AG20443 (cell line): ENCODE measurements around the gene ABCG1.
"Not testable (repeated sequence)": the region's sequence is repeated elsewhere in the genome, so short reads cannot be mapped to it uniquely, and the experiment has no call there.

Source experiments
- DNase-seq: peaks from one replicate; pipeline ENCODE4 v3.0.0; 2012; ENCODE audit warnings: low spot score, mixed read lengths

ABCG1 gene

DNA sequence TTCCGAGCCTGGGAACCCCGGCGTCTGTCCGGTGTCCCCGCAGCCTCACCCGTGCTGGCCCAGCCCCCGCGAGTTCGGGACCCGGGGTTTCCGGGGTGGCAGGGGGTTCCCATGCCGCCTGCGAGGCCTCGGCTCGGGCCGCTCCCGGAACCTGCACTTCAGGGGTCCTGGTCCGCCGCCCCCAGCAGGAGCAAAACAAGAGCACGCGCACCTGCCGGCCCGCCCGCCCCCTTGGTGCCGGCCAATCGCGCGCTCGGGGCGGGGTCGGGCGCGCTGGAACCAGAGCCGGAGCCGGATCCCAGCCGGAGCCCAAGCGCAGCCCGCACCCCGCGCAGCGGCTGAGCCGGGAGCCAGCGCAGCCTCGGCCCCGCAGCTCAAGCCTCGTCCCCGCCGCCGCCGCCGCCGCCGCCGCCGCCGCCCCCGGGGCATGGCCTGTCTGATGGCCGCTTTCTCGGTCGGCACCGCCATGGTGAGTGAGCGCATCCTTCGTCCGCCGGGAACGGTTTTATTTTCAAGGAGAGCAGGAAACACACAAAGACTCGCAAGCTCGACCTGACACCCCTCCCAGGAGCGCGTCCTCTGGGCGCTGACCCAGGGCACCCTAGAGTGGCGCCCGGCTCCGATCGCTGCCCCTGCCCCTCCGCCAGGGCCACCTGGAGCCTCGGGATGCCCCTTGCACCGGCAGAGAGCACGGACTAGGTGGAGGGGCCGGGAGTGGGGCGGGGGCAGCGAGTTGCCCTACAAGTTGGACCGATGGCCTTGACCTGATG lies at the start of gene ABCG1:
TSS of gene ABCG1 (plus strand) at position 305 of the 770 bp plus-strand sequence. CDS start at position 428, 123 bp downstream.
- DNase-seq, result peak; percentile 52

DNA sequence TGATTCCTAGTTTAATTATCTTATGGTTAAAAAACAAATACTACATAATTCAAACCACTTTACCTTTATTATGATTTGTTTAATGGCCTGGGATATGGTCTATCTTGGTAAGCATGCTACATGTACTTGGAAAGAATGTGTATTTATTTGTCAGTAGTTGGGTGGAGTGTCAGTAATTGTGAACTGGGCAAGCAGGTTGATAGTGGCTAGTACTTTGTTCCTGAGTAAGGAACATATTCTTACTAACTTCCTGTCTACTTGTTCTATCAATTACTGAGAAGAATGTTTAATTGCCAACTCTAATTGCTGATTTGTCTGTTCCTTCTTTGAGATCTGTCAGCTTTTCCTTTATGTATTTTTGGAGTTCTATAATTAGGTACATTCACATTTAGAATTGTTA lies 49.2 kb upstream of the ABCG1 start:
- DNase-seq, result no peak

DNA sequence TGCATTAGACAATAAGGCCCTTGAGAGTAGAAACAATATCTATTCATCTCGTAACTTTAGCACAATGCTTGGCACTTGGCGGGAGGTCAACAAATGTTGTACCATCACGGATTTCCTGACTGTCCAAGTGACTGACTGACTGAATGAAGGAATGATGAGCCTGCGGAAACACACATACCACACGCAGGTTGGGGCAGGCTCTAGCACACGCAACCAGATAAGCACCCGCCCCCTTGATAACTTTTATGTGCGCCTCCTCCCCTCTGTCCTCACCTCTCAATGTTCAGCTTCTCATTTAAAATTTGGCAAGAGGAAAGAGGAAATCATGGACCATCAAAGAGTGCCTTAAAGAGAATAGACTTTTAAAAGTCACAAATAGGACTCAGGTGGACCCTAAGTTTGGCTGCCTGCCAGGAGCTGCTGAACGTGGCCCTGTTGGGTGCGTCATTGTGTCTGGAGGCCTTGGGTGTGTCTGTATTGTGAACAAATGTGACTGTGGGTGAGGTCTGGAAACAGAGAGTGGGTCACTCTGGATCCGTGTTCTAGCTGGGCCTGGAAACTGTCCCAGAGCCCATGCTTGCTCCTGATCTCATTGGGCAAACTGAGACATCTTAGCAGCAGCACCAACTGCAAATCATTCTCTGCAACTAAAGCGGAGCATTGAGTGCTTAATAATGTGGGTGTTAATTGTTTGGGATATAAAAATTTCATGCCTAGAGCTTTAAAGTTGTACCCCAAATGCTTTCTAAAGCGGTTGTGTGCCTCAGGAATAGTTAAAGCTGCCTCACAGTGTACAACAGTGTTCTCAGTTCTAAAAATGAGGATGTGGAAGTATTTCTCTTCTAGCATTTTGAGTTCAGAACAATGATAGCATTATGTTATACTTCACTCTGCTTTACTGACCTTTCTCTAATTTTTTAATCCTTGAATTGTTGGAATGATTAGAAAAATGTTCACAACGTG lies 47.6 kb upstream of the ABCG1 start:
- no peak for DNase-seq

DNA sequence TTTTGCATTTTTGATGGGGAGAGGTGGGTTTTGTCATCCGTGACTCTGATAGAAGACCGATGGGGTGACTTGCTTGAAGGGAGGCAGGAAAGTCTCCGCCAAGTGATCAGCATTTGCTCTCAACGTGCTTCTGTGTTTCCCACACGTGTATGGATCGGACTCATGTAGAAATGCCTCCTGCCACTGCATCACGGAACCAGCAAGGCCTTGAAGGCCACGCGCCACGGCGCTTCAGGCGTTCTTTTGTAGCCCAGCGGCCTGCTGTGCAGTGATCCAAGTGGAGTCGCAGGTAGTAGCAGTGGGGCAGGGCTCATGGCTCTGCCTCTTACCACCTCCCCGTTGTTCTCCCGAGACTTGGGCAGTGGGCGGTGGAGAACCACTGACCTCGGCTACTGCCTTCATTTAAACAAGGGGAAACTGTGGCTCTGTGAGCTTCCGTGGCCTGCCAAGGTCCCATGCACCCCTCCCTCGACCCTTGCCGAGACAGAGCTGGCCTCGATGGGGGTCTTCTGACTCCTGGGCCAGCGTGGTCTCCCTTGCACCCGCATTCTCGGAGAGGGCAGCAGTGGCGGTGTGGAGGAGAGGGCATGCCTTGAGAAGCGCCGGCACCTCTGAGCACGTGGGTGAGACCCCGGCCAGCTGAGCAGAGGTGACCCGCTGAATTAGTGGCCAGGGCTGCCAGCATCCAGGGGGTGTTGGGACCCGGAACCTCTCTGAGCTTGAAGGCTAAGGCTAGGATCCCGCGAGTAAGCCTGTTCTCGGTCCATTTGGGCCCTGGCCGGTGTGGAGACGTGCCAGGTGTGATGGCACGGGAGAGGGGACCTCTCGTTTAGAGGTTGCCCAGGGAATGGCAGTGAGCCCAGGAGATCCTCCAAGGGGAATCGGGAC lies 46.1 kb upstream of the ABCG1 start:
- DNase-seq, result no peak

DNA sequence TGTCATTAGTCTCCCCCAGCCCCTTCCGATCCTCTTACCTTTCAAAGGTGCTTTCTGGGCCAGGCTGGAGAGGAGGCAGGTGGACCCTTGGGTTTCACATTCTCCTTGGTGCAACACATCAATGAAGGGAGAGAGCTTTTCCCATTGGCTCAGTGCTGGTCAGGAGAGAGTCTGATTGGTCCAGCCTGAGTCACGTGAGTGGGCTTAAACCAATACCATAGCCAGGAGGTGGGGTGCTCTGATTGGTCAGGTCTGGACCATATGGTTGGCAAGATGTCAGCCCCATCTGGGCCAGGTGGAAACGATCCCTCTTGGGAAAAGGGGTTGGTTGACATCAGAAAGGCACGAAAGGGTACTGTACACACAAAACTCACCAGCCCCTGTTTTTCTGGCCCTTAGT lies 44.8 kb upstream of the ABCG1 start:
- no peak for DNase-seq

DNA sequence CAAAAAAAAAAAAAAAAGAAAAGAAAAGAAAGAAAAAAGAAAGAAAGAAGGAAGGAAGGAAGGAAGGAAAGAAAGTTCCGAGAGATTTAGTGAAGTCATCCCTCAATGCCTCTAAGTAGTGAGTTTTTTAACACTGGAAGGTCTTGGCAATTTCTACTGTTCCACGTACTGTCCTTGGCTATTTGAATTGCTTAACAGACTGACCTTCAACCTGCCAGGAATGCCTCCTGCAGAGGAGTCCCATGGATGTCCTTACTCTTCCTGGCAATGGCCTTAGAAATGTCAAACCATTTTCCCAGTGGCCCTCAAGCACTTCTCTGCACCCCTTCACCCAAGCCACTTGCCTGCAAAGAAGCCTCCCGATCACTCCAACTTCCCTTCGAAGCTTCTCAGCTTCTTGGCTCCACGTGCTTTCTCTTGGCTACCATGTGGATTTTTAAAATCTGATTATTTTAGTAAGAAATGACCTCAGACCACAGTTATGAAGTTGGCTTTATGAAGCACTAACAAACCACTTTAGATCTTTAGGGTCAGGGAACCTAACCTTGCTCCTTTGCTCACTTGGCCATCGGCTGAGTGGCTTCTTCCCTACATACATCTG lies 43.7 kb upstream of the ABCG1 start:
- DNase-seq, result no peak

DNA sequence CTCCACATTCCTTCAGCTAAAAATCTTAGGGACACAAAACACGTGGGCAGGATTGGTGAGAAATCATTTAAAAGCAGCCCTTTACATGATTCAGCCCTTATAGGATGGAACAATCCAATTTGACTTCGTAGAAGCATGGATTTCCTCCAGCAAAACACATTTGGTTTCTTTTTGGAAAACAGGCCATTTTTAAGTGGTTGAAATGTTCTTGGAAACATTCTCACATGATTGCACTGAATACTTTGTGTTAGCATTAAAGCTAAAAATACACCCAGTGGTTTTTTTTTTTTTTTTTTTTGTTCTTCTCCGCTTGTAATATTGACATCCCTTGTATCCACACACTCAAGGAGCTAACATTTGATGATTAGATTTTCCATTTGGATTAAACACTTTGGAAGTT lies 42.1 kb upstream of the ABCG1 start:
- no peak for DNase-seq

DNA sequence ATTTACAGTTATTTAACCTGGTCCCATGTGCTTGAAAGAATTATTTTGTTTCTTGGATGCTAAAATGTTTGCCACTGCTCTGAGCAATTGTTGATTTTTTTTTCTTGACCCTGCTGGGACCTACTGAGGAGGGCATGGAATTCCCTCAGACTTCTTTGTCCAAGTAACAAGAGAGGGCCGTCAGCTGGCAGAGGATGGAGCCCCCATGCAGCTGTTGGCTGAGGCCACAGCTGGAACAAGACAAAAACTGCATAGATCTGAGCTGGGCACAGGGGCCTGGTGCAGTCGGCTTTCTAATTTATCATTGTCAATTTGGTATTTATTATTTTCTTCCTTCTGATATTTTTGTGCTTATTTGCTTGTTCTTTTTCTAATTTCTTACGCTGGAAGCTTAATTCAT lies 39.6 kb upstream of the ABCG1 start:
- no peak for DNase-seq

DNA sequence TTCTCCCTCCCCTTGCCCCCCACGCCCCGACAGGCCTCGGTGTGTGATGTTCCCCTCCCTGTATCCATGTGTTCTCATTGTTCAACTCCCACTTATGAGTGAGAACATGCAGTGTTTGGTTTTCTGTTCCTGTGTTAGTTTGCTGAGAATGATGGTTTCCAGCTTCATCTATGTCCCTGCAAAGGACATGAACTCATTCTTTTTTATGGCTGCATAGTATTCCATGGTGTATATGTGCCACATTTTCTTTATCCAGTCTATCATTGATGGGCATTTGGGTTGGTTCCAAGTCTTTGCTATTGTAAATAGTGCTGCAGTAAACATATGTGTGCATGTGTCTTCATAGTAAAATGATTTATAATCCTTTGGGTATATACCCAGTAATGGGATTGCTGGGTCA lies 38.9 kb upstream of the ABCG1 start:
- not testable (repeated sequence) for DNase-seq

DNA sequence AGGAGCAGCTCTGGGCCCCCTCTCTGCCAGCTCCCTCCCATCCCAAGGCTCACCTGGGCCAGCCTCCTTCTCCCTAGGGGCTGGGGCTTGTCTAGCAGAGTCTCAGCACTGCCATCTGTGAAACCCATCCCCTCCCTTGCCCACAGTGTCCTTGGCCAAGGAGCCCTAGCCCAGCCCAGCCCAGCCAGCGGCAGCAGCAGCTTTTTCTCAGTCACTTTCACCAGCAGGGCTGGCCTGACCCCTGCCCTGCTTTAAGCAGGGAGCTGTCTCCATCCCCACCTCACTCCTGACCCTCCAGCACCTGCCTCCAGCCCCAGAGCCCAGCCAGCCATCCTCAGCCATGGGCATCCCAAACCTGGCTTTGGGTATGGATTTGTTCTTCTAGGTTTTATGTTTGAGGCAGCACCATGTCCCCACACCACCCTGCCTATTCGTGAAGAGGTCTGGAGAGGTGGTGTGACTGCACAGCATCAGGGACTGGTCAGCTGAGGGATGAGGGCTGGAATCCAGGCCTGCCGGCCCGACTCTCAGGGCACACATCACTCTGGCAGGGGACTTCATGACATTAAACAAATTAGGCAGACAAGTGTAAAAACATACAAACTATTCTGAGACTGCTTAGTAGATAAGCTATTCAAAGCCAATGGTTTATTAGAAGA lies 36.1 kb upstream of the ABCG1 start:
- DNase-seq, result no peak

DNA sequence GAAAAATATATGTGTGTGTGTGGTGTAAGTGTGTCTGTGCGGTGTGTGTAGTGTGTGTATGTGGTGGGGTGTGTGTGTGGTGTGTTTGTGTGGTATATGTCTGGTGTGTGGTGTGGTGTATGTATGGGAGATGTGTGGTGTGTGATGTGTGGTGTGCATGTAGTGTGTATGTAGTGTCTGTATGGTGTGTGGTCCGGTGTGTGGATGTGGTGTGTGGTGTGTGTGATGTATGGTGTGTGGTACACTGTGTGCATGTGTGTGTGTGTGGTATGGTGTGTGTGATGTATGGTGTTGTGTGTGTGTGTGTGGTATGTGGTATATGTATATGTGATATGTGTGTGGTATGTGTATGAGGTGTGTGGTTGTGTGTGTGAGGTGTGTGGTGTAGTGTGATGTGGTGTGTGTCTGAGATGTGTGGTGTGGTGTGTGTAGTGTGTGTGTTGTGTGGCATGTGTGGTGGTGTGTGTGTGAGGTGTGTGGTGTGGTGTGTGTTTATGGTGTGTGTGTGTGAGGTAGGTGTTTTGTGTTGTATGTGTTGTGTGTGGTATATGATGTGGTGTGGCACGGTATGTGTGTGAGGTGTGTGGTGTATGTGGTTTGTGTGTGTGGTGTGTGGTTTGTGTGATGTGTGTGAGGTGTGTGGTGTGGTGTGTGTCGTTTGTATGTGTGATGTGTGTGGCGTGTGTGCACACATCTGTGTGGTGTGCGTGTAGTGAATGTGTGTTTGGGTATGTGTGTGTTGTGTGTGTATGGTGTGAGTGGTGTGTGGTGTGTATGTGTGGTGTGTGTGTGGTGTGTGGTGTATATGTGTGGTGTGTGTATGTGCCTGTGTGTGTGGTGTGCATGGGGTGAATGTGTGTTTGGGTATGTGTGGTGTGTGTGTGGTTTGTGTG lies 35.3 kb upstream of the ABCG1 start:
- DNase-seq, result no peak

DNA sequence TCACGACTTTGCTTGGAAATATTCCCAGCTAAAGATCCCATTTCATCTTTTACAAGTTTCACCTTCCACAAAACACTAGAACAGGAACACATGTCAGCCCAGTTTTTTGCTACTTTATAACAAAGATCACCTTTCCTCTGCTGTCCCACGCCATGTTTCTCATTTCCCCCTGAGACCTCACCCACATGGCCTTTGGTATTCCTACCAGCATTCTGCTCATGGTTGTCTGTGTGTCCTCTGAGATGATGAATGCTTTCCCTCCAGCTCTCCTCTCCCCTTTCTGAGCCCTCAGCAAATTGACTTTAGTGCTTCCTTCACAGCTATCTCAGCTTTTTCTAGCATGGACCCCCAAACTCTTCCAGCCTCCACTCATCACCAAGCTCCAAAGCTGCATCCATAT lies 32.3 kb upstream of the ABCG1 start:
- DNase-seq, result no peak

DNA sequence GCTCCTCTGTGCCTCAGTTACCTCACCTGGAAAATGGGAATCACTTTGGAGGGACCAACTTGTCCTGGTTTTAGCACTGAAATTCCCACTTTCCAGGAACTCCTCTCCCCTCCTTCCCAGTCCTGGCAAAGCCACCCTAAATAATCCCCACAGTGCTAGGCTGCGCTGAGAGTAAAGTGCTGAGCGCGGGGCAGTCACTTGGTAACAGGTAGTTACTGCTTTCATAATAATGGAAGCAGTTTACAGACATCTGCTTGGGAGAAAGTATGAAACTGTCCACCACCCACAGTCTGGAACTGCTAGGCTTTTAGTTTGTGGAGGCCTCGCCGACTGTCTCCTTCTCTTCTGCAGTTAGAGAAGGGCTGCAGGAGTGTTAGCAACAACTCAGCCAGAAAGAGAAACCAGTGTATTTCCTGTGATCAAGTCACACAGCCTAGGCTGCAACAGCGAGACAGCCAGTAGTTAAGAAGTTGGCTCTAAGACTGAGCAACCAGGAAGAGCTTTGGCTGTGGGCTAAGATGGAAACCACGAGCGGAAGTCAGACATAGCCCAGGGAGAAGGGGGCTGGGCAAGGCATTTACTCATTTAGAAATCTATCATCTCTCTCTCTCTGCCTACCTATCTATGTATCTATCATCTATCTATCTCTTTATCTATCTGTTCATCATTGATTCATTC lies 30.8 kb upstream of the ABCG1 start:
- DNase-seq, result no peak

DNA sequence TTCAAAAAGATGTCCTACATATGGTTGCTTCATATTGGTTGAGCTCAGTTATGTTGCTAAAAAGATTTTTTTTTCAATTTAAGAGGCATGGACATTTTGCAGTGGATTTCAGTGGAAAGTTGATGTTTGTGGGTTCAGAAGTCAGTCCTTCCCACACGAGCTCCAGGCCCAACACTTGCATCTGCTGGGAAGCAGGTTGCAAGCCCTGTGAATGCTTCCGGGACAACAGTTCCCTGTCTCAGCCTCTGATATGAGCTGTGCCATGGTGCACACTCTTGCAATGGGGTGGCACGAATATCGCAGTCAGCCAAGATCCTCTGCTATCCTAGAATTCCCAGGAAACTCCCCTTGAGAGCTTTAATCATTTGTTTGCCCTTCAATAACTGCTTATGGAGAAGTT lies 30.3 kb upstream of the ABCG1 start:
- DNase-seq, result no peak

DNA sequence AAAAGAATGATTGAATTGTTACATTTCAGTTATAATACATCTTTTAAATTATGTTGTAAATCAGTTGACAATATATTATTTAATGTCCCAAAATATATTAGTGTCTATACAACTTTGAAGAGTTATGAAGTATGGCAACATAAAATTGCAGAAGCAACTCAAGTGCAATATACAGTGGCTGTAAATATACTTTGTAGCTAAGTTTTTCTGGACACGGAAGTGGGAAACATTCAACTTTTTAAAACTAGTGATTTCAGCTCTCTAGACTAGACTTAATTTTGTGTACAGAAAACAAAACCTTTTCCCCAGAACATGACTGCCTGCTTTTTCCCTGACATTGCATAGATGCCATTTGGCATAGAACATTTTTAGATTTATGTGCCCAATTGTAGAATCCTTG lies 29.5 kb upstream of the ABCG1 start:
- DNase-seq, result no peak

DNA sequence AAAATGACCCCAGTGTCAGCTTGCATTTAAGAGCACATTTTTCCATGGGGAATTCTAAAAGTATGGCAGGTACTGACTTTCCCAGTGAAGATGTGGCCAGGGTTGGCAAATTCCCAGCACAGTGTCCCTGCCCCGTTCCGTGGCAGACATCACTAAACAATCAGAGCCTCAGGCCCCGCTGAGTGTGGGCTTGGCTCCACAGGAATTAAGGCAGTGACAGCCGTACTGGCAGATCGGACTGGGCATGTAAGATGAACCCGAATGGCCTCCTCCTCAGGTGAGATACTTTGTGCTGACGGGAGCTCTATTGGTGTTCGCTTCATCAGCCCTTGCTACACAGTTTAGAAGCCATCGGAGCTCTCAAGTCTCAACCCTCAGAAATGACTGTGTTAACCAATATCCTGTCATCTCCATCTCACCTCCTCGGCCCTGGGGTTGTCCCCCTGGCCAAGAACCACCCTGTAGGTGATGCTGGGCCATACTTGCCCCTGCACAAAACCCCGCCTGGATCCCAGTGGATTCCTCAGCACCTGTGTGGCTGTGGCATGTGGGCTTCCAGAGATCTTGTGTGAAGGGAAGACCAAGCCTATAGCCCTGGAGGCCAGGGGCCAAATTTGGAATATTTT lies 29.0 kb upstream of the ABCG1 start:
- DNase-seq, result no peak

DNA sequence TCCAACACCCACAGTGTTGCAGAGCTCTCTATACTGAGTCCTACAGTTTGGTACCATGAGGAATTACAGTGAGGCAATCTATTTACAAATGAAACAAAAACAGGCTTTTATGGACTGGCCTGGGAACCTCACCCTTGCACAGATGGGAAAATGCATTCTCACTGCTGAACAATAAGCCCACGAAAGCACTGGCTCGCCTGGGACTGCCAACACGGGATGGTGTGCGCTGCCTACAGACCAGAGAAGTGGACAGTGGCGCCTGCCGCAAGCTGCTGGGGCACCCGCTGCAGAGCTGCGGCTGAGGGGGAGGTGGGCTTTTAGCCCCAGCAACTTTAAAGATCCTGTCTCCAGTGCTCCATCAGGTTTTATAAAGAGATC lies 28.5 kb upstream of the ABCG1 start:
- DNase-seq, result no peak

DNA sequence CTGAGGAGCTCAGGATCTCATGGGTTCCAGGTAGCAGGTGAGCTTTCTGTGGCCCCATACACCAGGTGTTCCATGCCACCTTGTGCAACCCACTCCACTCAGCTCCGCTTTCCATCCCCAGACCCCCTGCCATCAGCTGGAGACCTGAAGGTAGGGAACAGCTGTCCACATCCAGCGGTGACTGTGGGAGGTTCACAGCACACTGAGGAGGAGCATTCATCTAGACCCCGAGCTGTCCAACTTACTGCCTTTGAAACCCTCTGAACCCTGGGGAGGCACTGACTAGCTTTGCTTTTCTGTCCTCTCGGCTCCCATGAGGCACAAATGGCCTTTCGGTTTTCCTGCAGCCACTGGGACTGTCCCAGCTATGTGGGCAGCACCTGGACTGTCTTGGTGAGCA lies 27.9 kb upstream of the ABCG1 start:
- no peak for DNase-seq
